Measurements from ENCODE around the gene CBLIF.
"Not testable (repeated sequence)": the region's sequence is repeated elsewhere in the genome, so short reads cannot be mapped to it uniquely, and the experiment has no call there.

CBLIF gene

DNA sequence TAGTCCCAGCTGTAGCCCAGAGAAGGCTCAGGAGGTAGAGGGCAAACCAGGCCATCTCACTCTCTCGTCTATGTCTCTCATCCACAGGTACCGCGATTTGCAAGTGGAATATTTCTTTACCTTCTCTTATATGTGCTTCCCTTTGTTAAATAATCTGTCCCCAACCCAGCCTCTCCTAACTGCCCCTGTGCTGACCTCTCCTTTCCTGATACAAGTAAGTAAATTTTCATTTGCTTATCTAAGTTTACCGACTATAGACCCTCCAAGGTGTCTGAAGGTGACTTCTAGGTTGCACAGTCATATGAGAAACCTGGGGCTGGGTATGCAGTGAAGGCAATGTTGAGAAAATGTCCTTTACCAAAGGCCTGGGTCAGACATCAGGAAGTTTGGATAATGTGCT, at the start of gene CBLIF:
CBLIF (minus strand) TSS at position 101 of the 400 bp plus-strand sequence; CDS start at position 55, 46 bp downstream.
- DNase-seq: no peak

DNA sequence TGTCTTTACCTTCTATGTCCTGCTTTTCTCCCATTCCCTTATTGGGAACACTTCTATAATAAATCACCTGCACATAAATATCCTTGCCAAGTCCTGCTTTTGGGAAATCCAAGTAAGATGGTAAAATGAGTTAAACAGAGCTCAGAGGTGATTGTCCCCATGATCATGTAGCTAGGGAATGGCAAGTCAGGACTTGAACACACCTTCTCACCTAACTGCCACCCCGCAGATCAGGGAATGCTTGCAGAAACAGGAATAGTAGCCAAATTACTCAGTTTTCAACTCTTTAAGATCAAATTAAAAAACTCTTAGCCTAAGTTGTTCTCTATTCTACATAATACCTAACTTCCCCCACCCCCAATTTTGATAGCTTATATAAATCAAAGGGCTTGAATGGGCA, 49.3 kb upstream of the CBLIF start:
- no peak for DNase-seq

DNA sequence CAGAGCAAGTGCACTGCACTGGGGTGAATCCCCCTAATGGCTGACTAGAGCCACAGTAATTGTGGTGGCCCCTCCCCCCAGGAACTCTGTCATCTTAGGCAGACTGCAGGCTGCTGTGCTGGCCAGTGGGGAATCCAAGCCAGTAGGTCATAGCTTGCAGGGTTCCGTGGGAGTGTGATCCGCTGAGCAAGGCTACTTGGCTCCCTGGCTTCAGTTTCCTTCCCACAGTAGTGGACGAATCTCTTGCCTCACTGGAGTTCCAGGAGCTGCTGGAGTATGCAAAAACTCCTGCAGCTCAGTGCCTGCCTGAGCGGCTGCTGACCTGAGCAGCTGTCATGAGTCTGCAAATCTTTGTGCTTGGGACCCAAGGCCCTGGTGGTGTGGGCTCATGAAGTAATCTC, 46.5 kb upstream of the CBLIF start:
- no peak for DNase-seq

DNA sequence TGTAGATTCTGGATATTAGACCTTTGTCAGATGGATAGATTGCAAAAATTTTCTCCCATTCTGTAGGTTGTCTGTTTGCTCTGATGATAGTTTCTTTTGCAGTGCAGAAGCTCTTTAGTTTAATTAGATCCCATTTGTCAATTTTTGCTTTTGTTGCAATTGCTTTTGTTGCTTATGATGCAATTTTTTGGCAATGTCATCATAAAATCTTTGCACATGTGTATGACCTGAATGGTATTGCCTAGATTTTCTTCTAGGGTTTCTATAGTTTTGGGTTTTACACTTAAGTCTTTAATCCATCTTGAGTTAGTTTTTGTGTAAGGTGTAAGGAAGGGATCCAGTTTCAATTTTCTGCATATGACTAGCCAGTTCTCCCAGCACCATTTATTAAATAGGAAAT, 41.9 kb upstream of the CBLIF start:
- not testable (repeated sequence) for DNase-seq

DNA sequence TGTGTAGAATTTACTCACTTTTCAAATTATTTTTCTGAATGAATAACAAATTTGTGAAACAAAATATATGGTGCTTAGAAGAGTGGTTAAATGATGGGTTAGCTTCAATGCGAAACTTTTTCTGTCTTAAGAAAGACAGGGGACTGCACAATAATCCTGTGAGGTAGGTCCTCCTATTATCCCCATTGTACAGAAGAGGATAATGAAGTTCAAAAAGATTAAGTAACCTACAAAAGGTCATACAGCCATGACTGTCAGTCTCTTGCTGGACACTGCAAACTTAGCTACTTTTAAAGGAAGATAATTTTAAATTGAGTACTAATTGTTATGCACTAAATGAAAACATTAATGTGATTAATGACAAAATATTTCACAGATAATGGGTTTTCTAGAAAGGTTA, 38.3 kb upstream of the CBLIF start:
- DNase-seq: no peak

DNA sequence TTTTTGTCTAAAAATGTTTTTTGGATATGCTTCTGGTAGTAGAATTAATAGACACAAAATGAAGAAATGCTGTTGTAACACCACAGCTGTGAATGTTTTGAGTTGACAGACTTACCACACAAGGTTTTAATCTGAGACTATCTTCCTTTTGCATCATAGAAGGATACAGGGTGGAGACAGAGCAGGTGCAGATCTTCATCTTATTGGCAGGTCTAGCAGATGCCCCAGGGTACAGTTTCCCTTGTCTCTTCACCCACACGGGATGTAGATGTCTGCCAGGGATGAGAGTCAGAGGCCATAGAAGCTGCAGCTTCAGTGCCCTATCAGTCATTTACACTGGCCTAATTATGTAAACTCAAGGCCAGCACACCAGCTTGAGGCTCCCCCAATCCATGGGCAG, 34.3 kb upstream of the CBLIF start:
- DNase-seq: no peak

DNA sequence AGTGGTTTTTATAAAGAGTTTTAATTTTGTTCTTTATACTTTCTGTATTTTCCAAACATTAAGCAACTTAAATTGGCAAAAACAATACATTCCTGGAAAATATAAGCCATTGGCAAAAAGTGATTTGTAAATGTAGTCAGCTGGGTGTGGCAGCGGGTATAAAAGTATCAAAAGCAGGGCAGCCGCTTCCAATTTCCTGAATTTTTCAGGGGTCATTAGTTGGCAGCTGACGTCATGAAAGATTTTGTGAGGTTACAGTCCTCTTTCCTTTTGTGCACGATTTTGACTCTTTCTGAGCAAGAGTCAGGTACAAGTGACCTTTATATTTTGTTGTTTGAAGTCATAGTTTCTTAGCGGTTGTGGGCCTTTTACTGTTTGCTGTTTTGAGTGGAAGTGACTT, 33.3 kb upstream of the CBLIF start, which contains the start of gene OOSP3:
OOSP3 (plus strand) TSS at position 208 of the 400 bp plus-strand sequence; CDS start at position 235, 27 bp downstream.
- no peak for DNase-seq

DNA sequence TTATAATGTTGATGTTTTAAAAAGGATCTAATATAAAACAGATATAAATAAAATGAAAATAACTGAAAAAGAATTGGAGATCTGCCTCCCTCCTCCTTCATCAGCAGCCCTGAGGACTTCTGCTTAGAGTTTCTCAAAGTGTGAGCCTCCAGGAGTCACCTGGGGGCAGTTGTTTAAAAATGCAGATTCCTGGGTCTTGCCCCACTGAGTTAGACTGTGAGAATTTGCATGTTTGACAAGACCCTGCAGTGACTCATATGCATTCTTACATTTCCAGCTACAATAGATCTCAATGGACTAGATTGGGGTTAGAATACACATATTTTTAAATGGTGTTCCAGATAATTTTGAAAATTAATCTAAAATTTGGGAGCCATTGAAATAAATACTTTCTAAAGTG, 32.5 kb upstream of the CBLIF start:
- no peak for DNase-seq

DNA sequence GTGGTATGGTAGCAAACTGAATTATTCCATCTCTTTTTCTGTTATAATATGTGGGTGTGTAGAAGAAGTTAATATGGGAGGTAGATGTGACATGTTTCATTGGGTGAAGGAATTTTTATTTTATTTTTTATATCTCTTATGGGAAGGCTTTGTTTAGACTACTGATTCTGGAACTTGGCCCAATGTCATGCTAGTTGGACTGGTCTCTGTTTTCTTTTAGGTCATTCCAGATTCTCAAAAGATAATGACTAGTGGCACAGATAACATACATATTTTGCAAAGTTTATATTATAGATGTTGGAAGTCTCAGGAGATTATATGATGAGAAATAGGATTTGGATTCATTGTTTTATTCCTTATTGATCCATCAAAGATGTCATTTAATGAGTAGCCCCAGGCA, 32.0 kb upstream of the CBLIF start:
- no peak for DNase-seq

DNA sequence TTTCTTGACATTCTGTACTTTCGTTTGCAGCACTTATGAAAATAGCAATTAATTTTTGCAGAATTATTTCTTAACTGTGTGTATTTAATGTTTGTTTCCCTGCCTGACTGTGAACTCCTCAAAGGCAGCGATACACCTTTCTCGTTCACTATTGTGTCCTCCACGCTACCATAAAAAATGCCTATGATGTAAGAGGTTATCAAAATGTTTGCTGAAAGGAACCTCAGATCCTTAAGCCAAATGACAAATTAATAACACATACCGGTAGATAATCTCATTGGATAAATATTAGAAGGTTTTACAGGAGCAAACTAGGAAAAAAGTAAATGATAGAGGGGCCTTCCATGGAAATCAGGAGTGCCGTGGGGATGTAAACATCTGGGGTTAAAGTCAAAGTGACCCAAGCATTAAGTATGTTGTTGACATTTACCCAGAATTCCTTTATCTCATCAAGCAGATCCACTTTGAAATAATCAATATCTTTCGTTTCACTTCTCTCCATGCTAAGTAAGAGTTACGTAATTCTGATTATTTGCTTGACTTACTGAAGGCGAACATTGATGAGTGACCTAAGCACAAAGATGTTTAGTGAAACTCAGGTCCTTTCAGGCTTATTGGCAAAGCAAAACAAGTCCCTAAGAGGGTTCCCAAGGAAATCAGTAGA, 30.7 kb upstream of the CBLIF start:
- DNase-seq: no peak

DNA sequence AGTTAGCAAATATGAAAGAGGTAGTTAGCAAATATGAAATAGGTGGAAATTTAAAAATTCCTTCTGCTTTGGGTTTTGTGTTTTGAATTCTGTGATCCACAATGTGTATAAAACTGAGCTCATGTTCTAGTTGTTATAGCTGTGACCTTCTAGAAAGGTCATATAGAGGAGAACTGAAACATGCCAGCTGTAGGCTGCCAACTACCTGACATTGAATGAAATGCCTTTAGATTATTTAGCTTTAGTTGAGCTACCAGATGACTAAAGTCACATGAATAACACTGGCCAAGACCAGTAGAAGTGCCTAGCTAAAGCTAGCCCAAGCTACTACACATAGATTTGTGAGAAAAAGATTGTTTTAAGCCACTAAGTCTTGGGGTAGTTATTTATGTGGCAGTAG, 26.8 kb upstream of the CBLIF start:
- DNase-seq: no peak

DNA sequence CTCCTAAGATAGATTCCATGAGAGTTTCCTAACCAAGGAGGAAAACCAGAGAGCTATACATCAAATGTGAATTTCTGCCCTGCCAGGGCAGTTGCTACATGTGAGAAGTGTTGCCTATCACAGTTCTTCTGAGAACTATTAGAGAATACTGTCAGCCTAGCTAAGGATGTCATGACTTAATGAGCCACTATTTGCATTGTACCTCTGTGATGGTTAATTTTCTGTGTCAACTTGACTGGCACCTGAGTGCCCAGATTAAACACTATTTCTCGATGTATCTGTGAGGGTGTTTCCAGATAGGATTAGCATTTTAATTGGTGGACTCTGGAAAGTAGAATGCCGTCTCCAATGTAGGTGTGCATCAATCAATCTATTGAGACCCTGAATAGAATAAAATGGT, 22.6 kb upstream of the CBLIF start:
- DNase-seq: no peak

DNA sequence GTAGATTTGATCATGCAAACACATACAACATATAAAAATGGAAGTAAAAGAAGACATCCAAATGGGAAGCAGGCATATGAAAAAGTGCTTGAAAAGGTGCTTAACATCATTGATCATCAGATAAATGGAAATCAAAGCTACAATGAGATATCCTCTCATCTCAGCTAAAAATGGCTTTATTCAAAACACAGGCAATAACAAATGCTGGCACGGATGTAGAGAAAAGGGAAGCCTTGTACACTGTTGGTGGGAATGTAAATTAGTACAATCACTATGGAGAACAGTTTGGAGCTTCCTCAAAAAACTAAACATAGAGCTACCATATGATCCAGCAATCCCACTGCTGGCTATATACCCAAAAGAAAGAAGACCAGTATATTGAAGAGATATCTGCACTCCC, 21.5 kb upstream of the CBLIF start:
- no peak for DNase-seq

DNA sequence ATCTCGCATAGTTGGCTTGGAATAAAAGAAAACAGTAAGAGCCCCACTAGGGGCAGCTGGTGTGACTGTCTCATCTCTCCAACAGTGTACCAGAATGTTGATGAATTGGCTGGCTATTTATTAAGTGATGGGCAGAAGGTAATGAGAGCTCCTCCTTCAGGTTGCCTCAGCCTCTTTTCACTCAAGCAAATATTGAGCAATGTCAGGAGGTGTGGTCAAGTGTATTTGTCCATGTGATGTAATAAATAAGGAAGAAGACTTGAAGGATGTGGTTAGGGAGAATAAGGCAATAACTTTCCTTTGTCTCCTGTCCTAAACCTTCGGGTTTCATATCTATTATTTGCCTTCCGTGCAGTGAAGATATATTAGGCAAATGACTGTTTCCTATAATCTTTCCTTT, 21.1 kb upstream of the CBLIF start, which contains the start of gene TCN1:
TCN1 (minus strand) TSS at position 91 of the 400 bp plus-strand sequence; CDS start at position 74, 17 bp downstream.
- no peak for DNase-seq

DNA sequence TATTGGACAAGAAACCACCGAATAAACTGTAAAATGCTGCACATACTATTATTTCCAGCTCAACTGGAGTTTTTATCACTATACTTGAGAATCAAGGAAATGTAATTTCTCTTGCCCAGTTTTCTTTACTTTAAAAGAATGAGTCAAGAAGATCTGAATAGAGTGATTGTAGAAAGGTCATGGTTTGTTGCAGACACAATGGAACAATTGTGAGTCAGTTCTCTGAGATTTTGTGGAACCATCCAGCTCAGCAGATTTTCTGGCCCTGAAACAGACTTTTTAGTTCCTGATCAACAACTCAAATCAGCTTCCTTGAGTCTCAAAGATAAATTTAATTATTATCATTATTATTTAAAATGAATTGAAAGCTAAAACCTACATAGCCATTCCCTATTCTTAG, 19.7 kb upstream of the CBLIF start:
- DNase-seq: no peak

DNA sequence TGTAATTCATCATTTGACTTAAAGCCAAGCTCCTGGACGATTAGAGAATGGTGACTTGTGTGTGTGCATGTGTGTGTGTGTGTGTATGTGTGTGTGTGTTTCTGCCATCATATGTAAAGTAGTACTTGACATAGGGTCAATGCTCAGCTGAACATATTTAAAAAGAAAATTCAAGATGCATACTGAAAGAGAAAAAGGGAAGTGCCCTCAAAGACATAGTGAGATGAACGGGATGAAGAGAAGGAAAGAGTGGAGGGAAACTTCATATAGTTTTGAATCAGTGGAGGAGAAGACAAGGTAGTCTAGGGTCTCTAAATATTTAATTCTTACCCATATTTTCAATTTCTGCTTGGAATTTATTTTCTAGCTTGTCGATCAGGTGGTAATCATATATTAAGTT, 17.0 kb upstream of the CBLIF start:
- no peak for DNase-seq

DNA sequence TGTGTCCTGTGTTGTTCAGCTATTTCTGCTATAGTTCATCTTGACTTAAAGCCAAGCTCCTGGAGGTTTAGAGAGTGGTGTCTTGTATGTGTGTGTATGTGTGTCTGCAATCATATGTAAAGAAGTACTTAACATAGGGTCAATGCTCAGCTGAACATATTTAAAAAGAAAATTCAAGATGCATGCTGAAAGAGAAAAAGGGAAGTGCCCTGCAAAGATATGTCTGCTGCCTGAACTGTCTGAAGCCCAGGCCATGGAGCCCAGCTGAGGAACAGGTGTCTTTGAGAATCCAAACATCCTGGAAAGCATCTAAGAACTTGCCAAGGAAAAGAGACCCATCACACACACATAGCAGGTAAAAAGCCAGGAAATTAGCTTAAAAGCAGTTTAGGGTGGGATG, 14.4 kb upstream of the CBLIF start:
- no peak for DNase-seq

DNA sequence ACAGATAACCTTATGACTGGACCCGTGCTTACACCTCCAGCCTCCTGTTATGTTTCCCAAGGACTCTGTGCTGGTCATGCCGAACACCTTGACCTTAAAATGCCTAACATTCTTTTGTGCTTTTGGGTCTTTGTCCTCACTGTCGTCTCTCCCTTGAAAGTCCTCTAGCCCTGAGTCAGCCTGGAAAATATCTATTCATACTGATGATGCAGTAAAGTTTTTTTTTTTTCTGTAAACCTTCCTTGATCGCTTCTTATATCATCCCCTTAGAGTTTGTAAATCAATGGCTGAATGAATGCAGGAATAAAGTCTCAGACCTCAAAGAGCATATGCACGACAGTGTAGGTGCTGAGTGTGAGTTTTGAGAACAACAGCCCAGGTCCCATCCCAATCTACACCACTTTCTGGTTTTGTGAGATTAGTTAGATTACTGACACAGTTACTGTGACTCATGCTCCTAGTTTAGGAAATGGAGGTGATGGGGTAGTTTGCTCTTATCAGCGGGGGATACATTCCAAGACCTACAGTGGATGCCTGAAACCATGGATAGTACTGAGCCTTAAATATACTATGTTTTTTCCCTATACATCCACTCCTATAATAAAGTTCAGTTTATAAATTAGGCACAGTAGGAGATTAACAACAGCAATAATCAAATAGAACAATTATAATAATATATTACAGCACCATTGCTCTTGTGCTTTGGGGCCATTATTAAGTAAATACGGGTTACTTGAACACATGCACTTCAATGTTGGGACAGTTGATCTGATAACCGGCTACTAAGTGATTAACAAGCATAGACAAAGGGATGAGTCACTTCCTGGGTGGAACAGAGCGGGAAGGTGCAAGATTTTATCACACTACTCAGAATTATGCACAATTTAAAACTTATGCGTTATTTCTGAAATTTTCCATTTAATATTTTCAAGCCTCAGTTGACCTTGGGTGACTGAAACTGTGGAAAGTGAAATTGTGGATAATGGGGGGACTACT, 12.4 kb upstream of the CBLIF start:
- no peak for DNase-seq

DNA sequence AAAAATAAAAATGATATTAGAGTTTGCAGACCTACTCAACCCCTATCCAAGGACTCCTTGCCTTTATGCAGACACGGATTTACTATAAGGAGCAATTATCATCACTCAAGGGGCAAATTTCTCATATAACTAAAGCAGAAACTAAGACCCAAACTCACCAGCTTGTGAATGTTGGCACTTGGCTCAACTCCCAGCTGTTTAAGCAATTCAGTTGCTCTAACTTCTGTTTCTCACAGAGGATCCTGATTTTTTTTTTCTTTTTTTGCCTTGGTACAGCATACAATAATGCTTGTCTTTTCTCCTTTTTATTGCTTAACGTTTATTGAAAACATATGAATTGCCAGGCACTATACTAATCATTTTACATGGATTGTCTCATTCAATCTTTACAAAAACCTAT, 9.6 kb upstream of the CBLIF start:
- DNase-seq: no peak

DNA sequence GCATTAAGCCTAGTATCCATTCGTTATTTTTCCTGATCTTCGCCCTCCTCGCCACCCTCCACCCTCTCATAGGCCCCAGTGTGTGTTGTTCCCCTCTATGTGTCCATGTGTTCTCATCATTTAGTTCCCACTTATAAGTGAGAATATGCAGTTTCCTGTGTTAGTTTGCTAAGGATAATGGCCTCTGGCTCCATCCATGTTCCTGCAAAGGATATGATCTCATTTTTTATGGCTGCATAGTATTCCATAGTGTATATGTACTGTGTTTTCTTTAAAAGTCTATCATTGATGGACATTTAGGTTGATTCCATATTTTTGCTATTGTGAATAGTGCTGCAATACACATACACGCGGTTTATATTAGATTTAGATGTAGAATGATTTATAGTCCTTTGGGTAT, 6.1 kb upstream of the CBLIF start:
- DNase-seq: not testable (repeated sequence)

DNA sequence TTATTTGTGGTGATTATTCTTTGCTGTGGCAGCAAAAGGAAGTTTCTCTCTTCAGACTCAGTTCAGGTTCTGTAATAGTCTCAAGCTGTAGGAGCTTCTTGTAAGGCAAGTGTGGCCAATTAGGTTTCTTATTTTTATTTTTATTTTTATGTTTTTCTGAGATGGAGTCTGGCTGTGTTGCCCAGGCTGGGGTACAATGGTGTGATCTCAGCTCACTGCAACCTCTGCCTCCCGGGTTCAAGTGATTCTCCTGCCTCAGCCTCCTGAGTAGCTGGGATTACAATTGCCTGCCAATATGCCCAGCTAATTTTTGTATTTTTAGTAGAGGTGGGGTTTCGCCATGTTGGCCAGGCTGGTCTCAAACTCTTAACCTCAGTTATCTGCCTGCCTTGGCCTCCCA, 4.3 kb upstream of the CBLIF start:
- not testable (repeated sequence) for DNase-seq

DNA sequence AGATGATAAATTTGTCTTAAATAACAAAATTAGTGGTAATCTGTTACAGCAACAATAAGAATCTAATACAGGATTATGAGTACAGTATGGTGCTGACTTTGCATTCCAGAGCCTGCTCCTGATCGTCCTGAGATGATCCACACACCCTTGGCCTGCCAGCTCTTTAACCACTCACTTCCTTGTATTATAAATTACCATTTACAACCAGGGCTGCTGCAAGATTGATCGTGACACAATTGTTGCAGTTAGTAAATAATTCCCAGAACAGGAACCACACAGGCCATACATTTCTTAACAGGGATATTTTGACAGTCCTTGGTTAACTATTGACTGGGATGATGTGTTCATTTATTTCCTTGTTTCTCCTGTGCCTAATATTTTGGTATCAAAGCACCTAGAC, 3.8 kb upstream of the CBLIF start:
- DNase-seq: no peak

DNA sequence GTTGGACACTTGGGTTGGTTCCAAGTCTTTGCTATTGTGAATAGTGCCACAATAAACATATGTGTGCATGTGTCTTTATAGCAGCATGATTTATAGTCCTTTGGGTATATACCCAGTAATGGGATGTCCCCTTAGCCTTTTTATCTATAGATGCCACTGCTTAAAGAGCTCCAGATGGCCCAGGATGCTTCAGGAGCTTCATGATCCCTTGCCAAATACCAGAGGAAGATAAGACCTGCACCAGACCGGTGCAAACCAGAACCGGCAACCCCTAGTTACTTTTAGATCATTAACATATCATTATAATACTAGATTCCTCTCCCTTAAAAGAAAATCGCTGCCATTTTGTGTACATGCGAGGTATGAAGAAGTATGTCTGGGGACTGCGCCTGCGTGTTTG, 3.1 kb upstream of the CBLIF start:
- not testable (repeated sequence) for DNase-seq

DNA sequence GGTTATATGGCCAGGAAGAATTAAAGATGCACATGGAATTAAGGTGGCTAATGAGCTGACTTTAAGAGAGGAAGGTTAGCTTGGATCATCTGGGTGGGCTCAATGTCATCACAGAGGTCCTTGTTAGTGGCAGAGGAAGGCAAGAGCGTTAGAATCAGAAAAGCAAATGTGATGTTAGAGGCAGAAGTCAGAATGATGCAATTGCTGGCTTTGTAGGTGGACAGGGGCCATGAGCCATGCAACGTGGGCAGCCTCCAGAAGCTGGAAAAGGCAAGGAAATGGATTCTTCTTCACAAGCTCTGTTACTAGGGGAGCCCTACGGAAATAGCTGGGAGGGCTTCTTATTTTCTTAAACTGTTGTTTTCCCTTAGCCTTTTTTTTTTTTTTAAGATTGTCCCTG, 2.3 kb upstream of the CBLIF start:
- DNase-seq: no peak

All from DMS79 (cell line).